OCI-LY3 (cell line): ENCODE data around the gene MARCHF9.

ENCODE experiments used
- CTCF ChIP-seq: fragments of 200-600, 300-600 bp; sonication (generic); IDR thresholded peaks from 2 replicates; pipeline ENCODE4 v1.5.1; 2014; ENCODE audit warnings: antibody characterized with exemption, low read length, low read depth
- EZH2phosphoT487 ChIP-seq: fragments of 200-600 bp; shearing (Covaris generic); IDR thresholded peaks from 2 replicates; pipeline ENCODE4 v1.6.1; 2018; ENCODE audit warnings: antibody characterized with exemption, mixed run types, low read depth

DNA sequence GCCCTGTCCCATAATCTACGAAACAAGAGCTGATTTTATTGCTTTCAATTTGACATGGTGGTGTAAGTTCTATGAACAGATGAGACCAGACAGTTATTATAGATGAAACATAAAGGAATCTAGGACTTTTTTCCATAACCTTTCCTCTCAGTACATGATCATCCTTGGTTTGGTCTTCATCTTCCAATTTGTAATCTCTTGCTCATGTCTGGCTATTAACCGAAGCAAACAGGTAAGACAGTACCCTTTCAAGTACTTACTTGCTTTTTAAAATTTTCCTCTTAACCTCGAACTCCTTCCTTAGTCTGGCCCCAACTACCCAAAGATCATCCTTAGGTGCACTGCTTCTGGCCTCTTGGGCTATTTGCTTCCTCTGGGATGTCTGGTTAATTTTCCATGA lies 8.9 kb upstream of the MARCHF9 start:
- no peak for TF ChIP-seq CTCF
- no peak for TF ChIP-seq EZH2phosphoT487
